Fibroblast of lung (primary cell): ENCODE data around the gene AKAP6. TPM values are rescaled to one million over a fixed set of nuclear protein-coding genes. Genes with fewer than 3 reads are reported as not detected.

Source experiments
- DNase-seq, 2 donors: peaks; one replicate each; pipeline versions ENCODE4 v3.0.0 to v3.0.0-alpha.2; 2010; ENCODE audit warnings: low read depth in 2 of 2
- H2AFZ ChIP-seq: 2 replicates; pipeline ENCODE4 v1.5.1; 2012; ENCODE audit warnings: low read length, control low read depth, inconsistent platforms
- H3K27ac ChIP-seq: 2 replicates; pipeline ENCODE4 v1.5.1; 2011; ENCODE audit warnings: low read length, control low read depth; ENCODE audit not compliant: insufficient read depth
- H3K27me3 ChIP-seq: 2 replicates; pipeline ENCODE4 v1.5.1; 2011; ENCODE audit warnings: mild to moderate bottlenecking, low read length; ENCODE audit not compliant: control insufficient read depth, insufficient read depth
- H3K36me3 ChIP-seq: 2 replicates; pipeline ENCODE4 v1.5.1; 2011; ENCODE audit warnings: low read length; ENCODE audit not compliant: control insufficient read depth, insufficient read depth
- H3K4me1 ChIP-seq: 2 replicates; pipeline ENCODE4 v1.5.1; 2011; ENCODE audit warnings: low read length; ENCODE audit not compliant: control insufficient read depth, insufficient read depth; ENCODE audit errors: extremely low read depth
- H3K4me2 ChIP-seq: 2 replicates; pipeline ENCODE4 v1.5.1; 2011; ENCODE audit warnings: low read length, control low read depth; ENCODE audit not compliant: insufficient read depth; ENCODE audit errors: extremely low read depth
- H3K4me3 ChIP-seq, 4 experiments: fragments of 200-600 bp in 1 of 4; sonication (generic) in 1 of 4; replicated peaks in 1 of 4; 2 replicates each; pipeline ENCODE4 v1.5.1; 2011 to 2016; ENCODE audit warnings: low read length in 4 of 4, low read depth in 3 of 4, mild to moderate bottlenecking in 3 of 4, control low read depth in 2 of 4, inconsistent platforms in 1 of 4, mixed read lengths in 1 of 4; ENCODE audit not compliant: insufficient read depth in 1 of 4; ENCODE audit errors: control extremely low read depth in 1 of 4
- H3K79me2 ChIP-seq: 2 replicates; pipeline ENCODE4 v1.5.1; 2012; ENCODE audit warnings: mild to moderate bottlenecking, low read length, inconsistent platforms; ENCODE audit not compliant: control insufficient read depth, insufficient read depth
- H3K9ac ChIP-seq: 2 replicates; pipeline ENCODE4 v1.5.1; 2011; ENCODE audit warnings: mild to moderate bottlenecking, low read length, control low read depth; ENCODE audit not compliant: insufficient read depth
- H3K9me3 ChIP-seq: 2 replicates; pipeline ENCODE4 v1.5.1; 2012; ENCODE audit warnings: low read depth, low read length; ENCODE audit not compliant: control insufficient read depth, insufficient read depth
- H4K20me1 ChIP-seq: 2 replicates; pipeline ENCODE4 v1.5.1; 2011; ENCODE audit warnings: low read length; ENCODE audit not compliant: control insufficient read depth, insufficient read depth; ENCODE audit errors: extremely low read depth
- EZH2 ChIP-seq: IDR thresholded peaks from 2 replicates; pipeline ENCODE4 v1.5.1; 2012; ENCODE audit warnings: low read length, control low read depth, mild to moderate bottlenecking; ENCODE audit errors: missing control alignments
- polyA plus RNA-seq, 2 donors: library from polyadenylated mRNA; depleted of rRNA in 1 of 2; stranded (reverse) in 1 of 2; unstranded in 1 of 2; fragments of >200 nt; gene quantifications; 2 replicates each; pipeline ENCODE4 v1.2.1, GENCODE V29; 2011 to 2012; ENCODE audit warnings: missing spikeins in 1 of 2
- total RNA-seq: library from RNA; depleted of rRNA; stranded (reverse); fragments of >200 nt; gene quantifications from 2 replicates; pipeline ENCODE4 v1.2.1, GENCODE V29; 2014
- TF ChIP-seq, protein P1 (sequence below), 2 donors: IDR thresholded peaks in 1 of 2; conservative IDR thresholded peaks in 1 of 2; 1 replicate in 1 of 2; 2 replicates in 1 of 2; pipeline ENCODE4 v1.5.1; 2011 to 2012; ENCODE audit warnings: low read length in 2 of 2, control low read depth in 1 of 2, inconsistent platforms in 1 of 2, low read depth in 1 of 2, mild to moderate bottlenecking in 1 of 2

Gene AKAP6
- total and polyA plus RNA-seq, 2 donors (not counting 1 experiment from before 2014, with no cell fraction given) = 3.3 to 10.9 TPM

- H4K20me1 ChIP-seq = no peaks in the 10 kb centered on the region
These were observed 471.2 kb downstream of the AKAP6 start for GRCh38 chr14:32800320-32800719.

DNA sequence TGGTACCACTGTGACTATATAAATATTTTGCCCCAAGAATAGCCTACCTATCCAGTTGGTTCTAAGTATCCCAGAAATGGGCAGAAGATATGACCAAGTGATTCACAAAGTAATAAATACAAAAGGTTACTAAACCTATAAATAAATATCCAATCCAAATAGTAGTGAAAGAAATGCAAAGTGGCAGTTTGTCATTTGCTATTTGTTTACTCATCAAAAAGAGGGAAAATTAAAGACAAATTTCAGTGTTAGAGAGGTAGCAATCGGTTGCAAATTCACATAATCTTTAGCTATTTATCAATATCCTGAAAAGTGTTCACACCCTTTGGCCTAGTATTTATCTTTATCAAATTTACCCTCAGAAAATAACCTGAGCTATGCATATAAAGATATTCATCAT is 473.2 kb downstream of the AKAP6 start:
- H3K4me1 ChIP-seq = no peaks in the 10 kb centered on the region
- no peaks in the 10 kb centered on the region for H3K27me3 ChIP-seq
- no peaks in the 10 kb centered on the region for H3K79me2 ChIP-seq
- H3K4me3 ChIP-seq = no peak overlapping the region
- H3K9ac ChIP-seq = no peak overlapping the region
- no peak for DNase-seq
- no peak overlapping the region for H3K4me2 ChIP-seq
- no peaks in the 10 kb centered on the region for H3K9me3 ChIP-seq
- H3K27ac ChIP-seq = no peak overlapping the region
- no peaks in the 10 kb centered on the region for H3K36me3 ChIP-seq
- TF ChIP-seq EZH2 = no peak
- TF ChIP-seq, protein P1, sequence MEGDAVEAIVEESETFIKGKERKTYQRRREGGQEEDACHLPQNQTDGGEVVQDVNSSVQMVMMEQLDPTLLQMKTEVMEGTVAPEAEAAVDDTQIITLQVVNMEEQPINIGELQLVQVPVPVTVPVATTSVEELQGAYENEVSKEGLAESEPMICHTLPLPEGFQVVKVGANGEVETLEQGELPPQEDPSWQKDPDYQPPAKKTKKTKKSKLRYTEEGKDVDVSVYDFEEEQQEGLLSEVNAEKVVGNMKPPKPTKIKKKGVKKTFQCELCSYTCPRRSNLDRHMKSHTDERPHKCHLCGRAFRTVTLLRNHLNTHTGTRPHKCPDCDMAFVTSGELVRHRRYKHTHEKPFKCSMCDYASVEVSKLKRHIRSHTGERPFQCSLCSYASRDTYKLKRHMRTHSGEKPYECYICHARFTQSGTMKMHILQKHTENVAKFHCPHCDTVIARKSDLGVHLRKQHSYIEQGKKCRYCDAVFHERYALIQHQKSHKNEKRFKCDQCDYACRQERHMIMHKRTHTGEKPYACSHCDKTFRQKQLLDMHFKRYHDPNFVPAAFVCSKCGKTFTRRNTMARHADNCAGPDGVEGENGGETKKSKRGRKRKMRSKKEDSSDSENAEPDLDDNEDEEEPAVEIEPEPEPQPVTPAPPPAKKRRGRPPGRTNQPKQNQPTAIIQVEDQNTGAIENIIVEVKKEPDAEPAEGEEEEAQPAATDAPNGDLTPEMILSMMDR (conservative IDR thresholded peaks at IDR 0.05 in 1 of 2, IDR thresholded peaks at IDR 0.05 in 1 of 2; ENCODE audit: low read depth in 1 of 2, low read length in 2 of 2) = no peak
- no peak overlapping the region for H2AFZ ChIP-seq
- no peaks in the 10 kb centered on the region for H4K20me1 ChIP-seq

More at GRCh38 chr14:32800320-32800719, 471.2 kb downstream of the AKAP6 start:
- Histone ChIP-seq H3K4me3 (no peak overlapping the region), H3K4me2 (no peak overlapping the region), H3K36me3 (no peaks in the 10 kb centered on the region), H2AFZ (no peak overlapping the region), H3K9ac (no peak overlapping the region), H3K4me1 (no peaks in the 10 kb centered on the region), H3K79me2 (no peaks in the 10 kb centered on the region), H3K27ac (no peak overlapping the region), H3K27me3 (no peaks in the 10 kb centered on the region), H3K9me3 (no peaks in the 10 kb centered on the region)
- TF ChIP-seq EZH2 = no peak
- TF ChIP-seq, protein P1 (conservative IDR thresholded peaks at IDR 0.05 in 1 of 2, IDR thresholded peaks at IDR 0.05 in 1 of 2; ENCODE audit: low read depth in 1 of 2, low read length in 2 of 2) = no peak
- no peak for DNase-seq

GRCh38 chr14:32805979-32806378 is 476.9 kb downstream of the AKAP6 start:
- Histone ChIP-seq H2AFZ (no peak overlapping the region), H3K79me2 (no peaks in the 10 kb centered on the region), H3K27me3 (no peaks in the 10 kb centered on the region), H3K9me3 (no peaks in the 10 kb centered on the region), H3K9ac (no peak overlapping the region), H4K20me1 (no peaks in the 10 kb centered on the region), H3K27ac (no peak overlapping the region), H3K36me3 (no peaks in the 10 kb centered on the region), H3K4me3 (no peak overlapping the region), H3K4me1 (no peaks in the 10 kb centered on the region), H3K4me2 (no peak overlapping the region)
- DNase-seq = no peak
- no peak for TF ChIP-seq EZH2
- TF ChIP-seq, protein P1 (conservative IDR thresholded peaks at IDR 0.05 in 1 of 2, IDR thresholded peaks at IDR 0.05 in 1 of 2; ENCODE audit: low read depth in 1 of 2, low read length in 2 of 2) = no peak
